CD14-positive monocyte (primary cell): ENCODE results near the gene PGBD1. TPM values are rescaled to one million over a fixed set of nuclear protein-coding genes. Genes with fewer than 3 reads are reported as not detected.

ENCODE experiments used
- DNase-seq, 3 donors: peaks; one replicate each; pipeline ENCODE4 v3.0.0-alpha.2; 2011 to 2022
- H2AFZ ChIP-seq: 2 replicates; pipeline ENCODE4 v1.6.0; 2012; ENCODE audit warnings: mild to moderate bottlenecking, low read depth, low read length, inconsistent platforms; ENCODE audit not compliant: insufficient read depth, poor library complexity, severe bottlenecking
- H3K27ac ChIP-seq, 2 donors: 1 replicate in 1 of 2; 2 replicates in 1 of 2; pipeline ENCODE4 v1.5.1; 2012 to 2013; ENCODE audit warnings: low read length in 2 of 2, control low read depth in 1 of 2, inconsistent platforms in 1 of 2, low read depth in 1 of 2, mild to moderate bottlenecking in 1 of 2
- H3K27me3 ChIP-seq, 2 donors: one replicate each; pipeline versions ENCODE4 v1.6.0 to v1.6.1; 2011 to 2013; ENCODE audit warnings: low read length in 2 of 2; ENCODE audit not compliant: control insufficient read depth in 2 of 2, insufficient read depth in 2 of 2
- H3K36me3 ChIP-seq, 2 donors: replicated peaks in 1 of 2; 1 replicate in 1 of 2; 2 replicates in 1 of 2; pipeline versions ENCODE4 v1.5.1 to v1.6.1; 2012 to 2013; ENCODE audit warnings: low read length in 2 of 2, control low read depth in 1 of 2, inconsistent platforms in 1 of 2, mild to moderate bottlenecking in 1 of 2; ENCODE audit not compliant: insufficient read depth in 2 of 2, control insufficient read depth in 1 of 2
- H3K4me1 ChIP-seq, 2 donors: 1 replicate in 1 of 2; 2 replicates in 1 of 2; pipeline versions ENCODE4 v1.5.1 to v1.6.1; 2012 to 2013; ENCODE audit warnings: low read length in 2 of 2, control low read depth in 1 of 2, inconsistent platforms in 1 of 2, mild to moderate bottlenecking in 1 of 2, moderate library complexity in 1 of 2; ENCODE audit not compliant: insufficient read depth in 2 of 2, control insufficient read depth in 1 of 2
- H3K4me2 ChIP-seq: replicated peaks from 2 replicates; pipeline ENCODE3; 2012; ENCODE audit warnings: low read length, moderate library complexity, mild to moderate bottlenecking; ENCODE audit not compliant: poor library complexity, severe bottlenecking; ENCODE audit errors: extremely low read depth
- H3K4me3 ChIP-seq, 3 experiments: fragments of 200-600 bp in 1 of 3; sonication (generic) in 1 of 3; replicated peaks in 1 of 3; 1 replicate in 2 of 3; 2 replicates in 1 of 3; pipeline ENCODE4 v1.5.1; 2011 to 2013; ENCODE audit warnings: low read length in 3 of 3, mild to moderate bottlenecking in 3 of 3, control low read depth in 2 of 3, low read depth in 2 of 3, inconsistent platforms in 1 of 3, moderate library complexity in 1 of 3
- H3K79me2 ChIP-seq: 2 replicates; pipeline ENCODE4 v1.6.0; 2012; ENCODE audit warnings: mild to moderate bottlenecking, control low read depth, inconsistent platforms, low read length, moderate library complexity; ENCODE audit not compliant: insufficient read depth
- H3K9ac ChIP-seq: 2 replicates; pipeline ENCODE4 v1.6.0; 2017; ENCODE audit warnings: low read length, mild to moderate bottlenecking; ENCODE audit not compliant: insufficient read depth, poor library complexity, severe bottlenecking
- H3K9me3 ChIP-seq, 2 donors: replicated peaks in 1 of 2; 1 replicate in 1 of 2; 2 replicates in 1 of 2; pipeline versions ENCODE4 v1.5.1 to v1.6.1; 2012 to 2013; ENCODE audit warnings: low read length in 2 of 2, control low read depth in 1 of 2; ENCODE audit not compliant: control insufficient read depth in 1 of 2, insufficient read depth in 1 of 2
- H4K20me1 ChIP-seq: 2 replicates; pipeline ENCODE4 v1.6.0; 2012; ENCODE audit warnings: mild to moderate bottlenecking, low read length, control low read depth, moderate library complexity; ENCODE audit not compliant: insufficient read depth
- H3K27ac Mint-ChIP-seq, 7 donors: one replicate each; pipeline ENCODE4 v1.8.0; 2020; ENCODE audit warnings: mild to moderate bottlenecking in 7 of 7, mixed read lengths in 7 of 7, moderate library complexity in 6 of 7, inconsistent platforms in 2 of 7
- H3K27me3 Mint-ChIP-seq, 3 donors: one replicate each; pipeline ENCODE4 v1.8.0; 2021 to 2022; ENCODE audit warnings: low read depth in 3 of 3, mild to moderate bottlenecking in 3 of 3, mixed read lengths in 3 of 3, moderate library complexity in 3 of 3, inconsistent platforms in 1 of 3
- H3K36me3 Mint-ChIP-seq, 2 donors: one replicate each; pipeline ENCODE4 v1.8.0; 2020; ENCODE audit warnings: mixed read lengths in 2 of 2, inconsistent platforms in 1 of 2, mild to moderate bottlenecking in 1 of 2
- H3K4me1 Mint-ChIP-seq: one replicate; pipeline ENCODE4 v1.8.0; 2020; ENCODE audit warnings: mild to moderate bottlenecking, mixed read lengths
- H3K4me3 Mint-ChIP-seq, 2 donors: one replicate each; pipeline ENCODE4 v1.8.0; 2020; ENCODE audit warnings: mild to moderate bottlenecking in 2 of 2, mixed read lengths in 2 of 2, moderate library complexity in 1 of 2
- H3K9me3 Mint-ChIP-seq, 7 donors: one replicate each; pipeline ENCODE4 v1.8.0; 2020 to 2022; ENCODE audit warnings: mixed read lengths in 7 of 7, mild to moderate bottlenecking in 6 of 7, moderate library complexity in 6 of 7, inconsistent platforms in 2 of 7
- WGBS: methylation state at CpG from one replicate; pipeline ENCODE4 v1.1.5; 2013; ENCODE audit warnings: missing lambda C conversion rate; ENCODE audit not compliant: insufficient coverage; 5-methylcytosine and 5-hydroxymethylcytosine counted together
- intact Hi-C, 2 donors: fragments of 100-400 bp; cut with micrococcal nuclease; formaldehyde crosslinking; loops; one replicate each; pipeline versions ENCODE4 v1.15.0 to v1.15.1; 2023
- polyA plus RNA-seq, 3 donors: library from polyadenylated mRNA; depleted of rRNA in 1 of 3; unstranded in 2 of 3; stranded (reverse) in 1 of 3; fragments of 300-500 nt in 2 of 3; fragments of >200 nt in 1 of 3; fragmentation: Illumina TruSeq in 2 of 3; gene quantifications; 1 replicate in 2 of 3; 2 replicates in 1 of 3; pipeline ENCODE4 v1.2.3, GENCODE V29; 2012 to 2021
- TF ChIP-seq, protein P1 (sequence below): fragments of 200-600 bp; IDR thresholded peaks from one replicate; pipeline ENCODE4 v1.8.0; 2022; ENCODE audit warnings: antibody characterized with exemption, mild to moderate bottlenecking

PGBD1 gene
- polyA plus RNA-seq, 3 donors, result 0.15 to 0.36 (median 0.17) TPM

GRCh38 chr6:28266962-28267694 lies 14.2 kb upstream of the PGBD1 start, which contains the start of gene ZSCAN26:
TSS of gene ZSCAN26 (plus strand) at chr6:28267143. CDS start at chr6:28271920, 4,777 bp downstream.
- no peaks in the 10 kb centered on the region for H4K20me1 ChIP-seq
- H3K9ac ChIP-seq, result peak within 1 kb of the TSS; percentile 68
- peaks cover 23% of the 10 kb centered on the region for H3K79me2 ChIP-seq
- H3K27ac ChIP-seq, result peak within 1 kb of the TSS; percentile 39 to 82
- peak; percentile 67 to 76 (median 74) for DNase-seq
- no peak within 1 kb of the TSS for H3K27ac Mint-ChIP-seq
- H3K9me3 Mint-ChIP-seq, result no peaks in the 10 kb centered on the region
- peaks cover 5 to 6% of the 10 kb centered on the region in 2 donors for H3K36me3 Mint-ChIP-seq
- H3K4me3 Mint-ChIP-seq, result no peak within 1 kb of the TSS
- no peaks in the 10 kb centered on the region for H3K4me1 Mint-ChIP-seq
- peak within 1 kb of the TSS; percentile 85 for H2AFZ ChIP-seq
- no peaks in the 10 kb centered on the region for H3K9me3 ChIP-seq
- TF ChIP-seq, protein P1, sequence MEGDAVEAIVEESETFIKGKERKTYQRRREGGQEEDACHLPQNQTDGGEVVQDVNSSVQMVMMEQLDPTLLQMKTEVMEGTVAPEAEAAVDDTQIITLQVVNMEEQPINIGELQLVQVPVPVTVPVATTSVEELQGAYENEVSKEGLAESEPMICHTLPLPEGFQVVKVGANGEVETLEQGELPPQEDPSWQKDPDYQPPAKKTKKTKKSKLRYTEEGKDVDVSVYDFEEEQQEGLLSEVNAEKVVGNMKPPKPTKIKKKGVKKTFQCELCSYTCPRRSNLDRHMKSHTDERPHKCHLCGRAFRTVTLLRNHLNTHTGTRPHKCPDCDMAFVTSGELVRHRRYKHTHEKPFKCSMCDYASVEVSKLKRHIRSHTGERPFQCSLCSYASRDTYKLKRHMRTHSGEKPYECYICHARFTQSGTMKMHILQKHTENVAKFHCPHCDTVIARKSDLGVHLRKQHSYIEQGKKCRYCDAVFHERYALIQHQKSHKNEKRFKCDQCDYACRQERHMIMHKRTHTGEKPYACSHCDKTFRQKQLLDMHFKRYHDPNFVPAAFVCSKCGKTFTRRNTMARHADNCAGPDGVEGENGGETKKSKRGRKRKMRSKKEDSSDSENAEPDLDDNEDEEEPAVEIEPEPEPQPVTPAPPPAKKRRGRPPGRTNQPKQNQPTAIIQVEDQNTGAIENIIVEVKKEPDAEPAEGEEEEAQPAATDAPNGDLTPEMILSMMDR, result no peak
- peak within 1 kb of the TSS; percentile 59 to 95 (median 83) for H3K4me3 ChIP-seq
- H3K36me3 ChIP-seq, result peaks cover 4 to 6% of the 10 kb centered on the region in 2 donors
- under 1% methylated on average over 22 of the region's 32 CpGs for WGBS
- intact Hi-C loops, result loop anchor here in 1 of 2 donors (10.0 kb wide), 1 partner anchor 68 kb away; the partner anchor contains the start of gene ZSCAN31
- H3K4me1 ChIP-seq, result peaks cover 7 to 9% of the 10 kb centered on the region in 2 donors
- H3K27me3 ChIP-seq, result no peaks in the 10 kb centered on the region
- H3K4me2 ChIP-seq, result peak within 1 kb of the TSS; percentile 92
- H3K27me3 Mint-ChIP-seq, result peaks cover 0 to 1% (median 0%) of the 10 kb centered on the region in 3 donors

GRCh38 chr6:28267695-28268059 lies 13.7 kb upstream of the PGBD1 start:
- H3K9me3 Mint-ChIP-seq, result no peaks in the 10 kb centered on the region
- H3K4me3 Mint-ChIP-seq, result no peak overlapping the region
- H3K9ac ChIP-seq, result peak overlapping the region; percentile 68
- H3K4me1 ChIP-seq, result peaks cover 7 to 9% of the 10 kb centered on the region in 2 donors
- peaks cover 23% of the 10 kb centered on the region for H3K79me2 ChIP-seq
- no peaks in the 10 kb centered on the region for H4K20me1 ChIP-seq
- intact Hi-C loops, result loop anchor here in 1 of 2 donors (10.0 kb wide), 1 partner anchor 67 kb away; the partner anchor contains the start of gene ZSCAN31
- no peaks in the 10 kb centered on the region for H3K27me3 ChIP-seq
- TF ChIP-seq, protein P1, result no peak
- DNase-seq, result no peak
- H3K27me3 Mint-ChIP-seq, result peaks cover 0 to 1% (median 0%) of the 10 kb centered on the region in 3 donors
- H3K4me1 Mint-ChIP-seq, result no peaks in the 10 kb centered on the region
- 0% methylated on average over 1 of the region's 1 CpG for WGBS
- H3K4me2 ChIP-seq, result peak overlapping the region; percentile 92
- H3K27ac ChIP-seq, result peak overlapping the region in 1 of 2 donors; percentile 82
- H3K36me3 ChIP-seq, result peaks cover 9 to 11% of the 10 kb centered on the region in 2 donors
- peak overlapping the region; percentile 85 for H2AFZ ChIP-seq
- H3K4me3 ChIP-seq, result peak overlapping the region; percentile 59 to 95 (median 83)
- H3K9me3 ChIP-seq, result no peaks in the 10 kb centered on the region
- no peak overlapping the region for H3K27ac Mint-ChIP-seq
- peaks cover 10 to 12% of the 10 kb centered on the region in 2 donors for H3K36me3 Mint-ChIP-seq
